ENCODE data around the gene RAB11FIP4. TPM values are rescaled to one million over a fixed set of nuclear protein-coding genes. Genes with fewer than 3 reads are reported as not detected.

Gene RAB11FIP4
- total and polyA plus RNA-seq, 2 donors (not counting 1 experiment from before 2014, with no cell fraction given) = 17.0 to 70.5 TPM

DNA sequence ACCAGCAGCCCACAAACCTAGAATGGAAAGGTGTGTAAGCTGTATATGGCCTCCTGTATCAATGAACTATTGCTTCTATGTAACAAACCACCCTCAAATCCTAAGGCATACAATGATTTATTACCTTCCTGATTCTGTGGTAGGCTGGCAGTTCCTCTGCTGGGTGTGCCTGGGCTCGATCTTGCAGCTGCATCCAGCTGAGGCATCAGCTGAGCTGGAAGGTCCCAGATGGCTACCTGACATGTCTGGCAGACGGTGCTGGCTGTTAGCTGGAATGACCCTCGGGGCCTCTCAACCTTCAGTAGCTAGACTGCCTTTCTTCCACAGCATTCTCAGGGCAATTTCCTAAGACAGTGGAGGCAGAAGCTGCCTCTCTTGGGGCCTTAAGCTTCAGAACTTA is 152.7 kb downstream of the RAB11FIP4 start:
- ATAC-seq (ENCODE audit: low read depth) (no peak), DNase-seq (no peak)
- Histone ChIP-seq H4K20me1 (ENCODE audit: control insufficient read depth, insufficient read depth, low read length, poor library complexity, severe bottlenecking) (no peaks in the 10 kb centered on the region), H3K4me2 (replicated peaks; ENCODE audit: low read depth, low read length, poor library complexity, severe bottlenecking) (no peak overlapping the region), H3K27me3 (replicated peaks in 1 of 4; ENCODE audit: control extremely low read depth in 1 of 4, control insufficient read depth in 3 of 4, insufficient read depth in 4 of 4, low read length in 3 of 4) (no peaks in the 10 kb centered on the region), H3K4me3 (ENCODE audit: control extremely low read depth in 1 of 5, extremely low read depth in 1 of 5, insufficient read depth in 1 of 5, low read depth in 2 of 5, low read length in 4 of 5) (no peak overlapping the region), H3K9me3 (ENCODE audit: control extremely low read depth in 1 of 3, control insufficient read depth in 2 of 3, insufficient read depth in 1 of 3, low read length in 2 of 3) (no peaks in the 10 kb centered on the region), H3K9ac (ENCODE audit: low read length) (no peak overlapping the region), H3K36me3 (replicated peaks in 1 of 2; ENCODE audit: control extremely low read depth in 1 of 2, control insufficient read depth in 1 of 2, extremely low read depth in 1 of 2, insufficient read depth in 2 of 2, low read length in 1 of 2) (no peaks in the 10 kb centered on the region), H3K79me2 (ENCODE audit: control insufficient read depth, insufficient read depth, low read length) (no peaks in the 10 kb centered on the region), H3K4me1 (ENCODE audit: control insufficient read depth in 2 of 2, insufficient read depth in 2 of 2, low read length in 2 of 2) (peaks cover 21 to 29% of the 10 kb centered on the region in 2 donors), H3K27ac (ENCODE audit: low read length in 2 of 2) (no peak overlapping the region), H2AFZ (ENCODE audit: insufficient read depth, low read depth, low read length, poor library complexity, severe bottlenecking) (no peak overlapping the region)
- Mint-ChIP-seq H3K27me3 (no peaks in the 10 kb centered on the region), H3K4me1 (peaks cover 44% of the 10 kb centered on the region), H3K27ac (peak overlapping the region; percentile 50), H3K9me3 (ENCODE audit: insufficient read depth) (no peaks in the 10 kb centered on the region), H3K4me3 (no peak overlapping the region)
- CTCF ChIA-PET = interaction anchor here (0.6 to 2.1 kb wide), 3 partner anchors 9 to 283 kb away, joined by 3 to 9 read pairs (median 5); no protein-coding TSS in a partner anchor
- POLR2A ChIA-PET = interaction anchor here (1.2 kb wide), 1 partner anchor 9 kb away, joined by 6 read pairs; no protein-coding TSS in a partner anchor
- 11% methylated on average over 3 of the region's 3 CpGs for WGBS (ENCODE audit: insufficient coverage)
- TF ChIP-seq EZH2 (IDR thresholded peaks at IDR 0.05; ENCODE audit: borderline replicate concordance, insufficient read depth, low read depth, low read length, poor library complexity, severe bottlenecking) = no peak
- TF ChIP-seq, protein P1, sequence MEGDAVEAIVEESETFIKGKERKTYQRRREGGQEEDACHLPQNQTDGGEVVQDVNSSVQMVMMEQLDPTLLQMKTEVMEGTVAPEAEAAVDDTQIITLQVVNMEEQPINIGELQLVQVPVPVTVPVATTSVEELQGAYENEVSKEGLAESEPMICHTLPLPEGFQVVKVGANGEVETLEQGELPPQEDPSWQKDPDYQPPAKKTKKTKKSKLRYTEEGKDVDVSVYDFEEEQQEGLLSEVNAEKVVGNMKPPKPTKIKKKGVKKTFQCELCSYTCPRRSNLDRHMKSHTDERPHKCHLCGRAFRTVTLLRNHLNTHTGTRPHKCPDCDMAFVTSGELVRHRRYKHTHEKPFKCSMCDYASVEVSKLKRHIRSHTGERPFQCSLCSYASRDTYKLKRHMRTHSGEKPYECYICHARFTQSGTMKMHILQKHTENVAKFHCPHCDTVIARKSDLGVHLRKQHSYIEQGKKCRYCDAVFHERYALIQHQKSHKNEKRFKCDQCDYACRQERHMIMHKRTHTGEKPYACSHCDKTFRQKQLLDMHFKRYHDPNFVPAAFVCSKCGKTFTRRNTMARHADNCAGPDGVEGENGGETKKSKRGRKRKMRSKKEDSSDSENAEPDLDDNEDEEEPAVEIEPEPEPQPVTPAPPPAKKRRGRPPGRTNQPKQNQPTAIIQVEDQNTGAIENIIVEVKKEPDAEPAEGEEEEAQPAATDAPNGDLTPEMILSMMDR (IDR thresholded peaks at IDR 0.05) = no peak
- intact Hi-C loops (cut with micrococcal nuclease) = no loop called here

- WGBS (ENCODE audit: insufficient coverage) = 100% methylated on average over 3 of the region's 4 CpGs
- intact Hi-C loops (cut with micrococcal nuclease) = no loop called here
- ATAC-seq (ENCODE audit: low read depth) (no peak), DNase-seq (no peak)
- Histone ChIP-seq H3K79me2 (ENCODE audit: control insufficient read depth, insufficient read depth, low read length) (no peaks in the 10 kb centered on the region), H3K36me3 (replicated peaks in 1 of 2; ENCODE audit: control extremely low read depth in 1 of 2, control insufficient read depth in 1 of 2, extremely low read depth in 1 of 2, insufficient read depth in 2 of 2, low read length in 1 of 2) (no peaks in the 10 kb centered on the region), H3K27ac (ENCODE audit: low read length in 2 of 2) (no peak overlapping the region), H3K9me3 (ENCODE audit: control extremely low read depth in 1 of 3, control insufficient read depth in 2 of 3, insufficient read depth in 1 of 3, low read length in 2 of 3) (no peaks in the 10 kb centered on the region), H3K4me2 (replicated peaks; ENCODE audit: low read depth, low read length, poor library complexity, severe bottlenecking) (no peak overlapping the region), H3K9ac (ENCODE audit: low read length) (no peak overlapping the region), H3K27me3 (replicated peaks in 1 of 4; ENCODE audit: control extremely low read depth in 1 of 4, control insufficient read depth in 3 of 4, insufficient read depth in 4 of 4, low read length in 3 of 4) (no peaks in the 10 kb centered on the region), H2AFZ (ENCODE audit: insufficient read depth, low read depth, low read length, poor library complexity, severe bottlenecking) (no peak overlapping the region), H3K4me1 (ENCODE audit: control insufficient read depth in 2 of 2, insufficient read depth in 2 of 2, low read length in 2 of 2) (peaks cover 11 to 15% of the 10 kb centered on the region in 2 donors), H4K20me1 (ENCODE audit: control insufficient read depth, insufficient read depth, low read length, poor library complexity, severe bottlenecking) (no peaks in the 10 kb centered on the region), H3K4me3 (ENCODE audit: control extremely low read depth in 1 of 5, extremely low read depth in 1 of 5, insufficient read depth in 1 of 5, low read depth in 2 of 5, low read length in 4 of 5) (no peak overlapping the region)
- ChIA-PET POLR2A (no interaction called here), CTCF (no interaction called here)
- peaks cover 35% of the 10 kb centered on the region for H3K4me1 Mint-ChIP-seq
- no peak overlapping the region for H3K27ac Mint-ChIP-seq
- H3K4me3 Mint-ChIP-seq = no peak overlapping the region
- no peak for TF ChIP-seq EZH2 (IDR thresholded peaks at IDR 0.05; ENCODE audit: borderline replicate concordance, insufficient read depth, low read depth, low read length, poor library complexity, severe bottlenecking)
- TF ChIP-seq, protein P1 (IDR thresholded peaks at IDR 0.05) = no peak
- H3K27me3 Mint-ChIP-seq = no peaks in the 10 kb centered on the region
- H3K9me3 Mint-ChIP-seq (ENCODE audit: insufficient read depth) = no peaks in the 10 kb centered on the region
These were observed 155.2 kb downstream of the RAB11FIP4 start for GRCh38 chr17:31546650-31547049.
